A549 (cell line): ENCODE results near the gene EFNA5. TPM values are rescaled to one million over a fixed set of nuclear protein-coding genes. Genes with fewer than 3 reads are reported as not detected.

Experiments used
- ATAC-seq, 2 experiments: fragments of 200-7000 bp in 1 of 2; fragments of >200 bp in 1 of 2; cut with Nextera tagmentation in 1 of 2; cut with Tn5 transposase in 1 of 2; 3 replicates each; pipeline versions ENCODE4 v1.8.0 to v1.9.1; 2018 to 2020; ENCODE audit warnings: mild to moderate bottlenecking in 1 of 2, moderate library complexity in 1 of 2
- CTCF ChIA-PET: fragments of 300-600 bp; sonication (Branson Sonifier 250); formaldehyde crosslinking; extraction: SDS; loops from one replicate; lab custom pipeline; 2021; ENCODE audit warnings: antibody characterized with exemption, inconsistent platforms; lab: Yijun Ruan, JAX
- POLR2A ChIA-PET: fragments of 350-600 bp; formaldehyde crosslinking; extraction: SDS; loops from one replicate; lab custom pipeline; 2021; ENCODE audit warnings: antibody characterized with exemption, inconsistent platforms; lab: Yijun Ruan, JAX
- DNase-seq, 2 experiments: peaks; one replicate each; pipeline versions ENCODE4 v3.0.0 to v3.0.0-alpha.2; 2011 to 2016; ENCODE audit warnings: low read depth in 1 of 2, low spot score in 1 of 2
- FAIRE-seq: peaks from 2 replicates; lab custom pipeline; 2011; peaks lifted over from hg19 to GRCh38; lab: Jason Lieb, UNC
- H3K27ac ChIP-seq, 2 experiments: fragments of >200 bp; sonication (Bioruptor Twin); formaldehyde crosslinking; 3 replicates each; pipeline ENCODE4 v1.5.1; 2016 to 2017
- H3K4me1 ChIP-seq: fragments of >200 bp; sonication (Bioruptor Twin); formaldehyde crosslinking; 3 replicates; pipeline ENCODE4 v1.6.1; 2016
- H3K4me2 ChIP-seq: fragments of >200 bp; sonication (Bioruptor Twin); formaldehyde crosslinking; 3 replicates; pipeline ENCODE4 v1.6.1; 2016
- H3K4me3 ChIP-seq: fragments of >200 bp; sonication (Bioruptor Twin); formaldehyde crosslinking; 3 replicates; pipeline ENCODE4 v1.5.1; 2016
- H3K9me3 ChIP-seq: fragments of >200 bp; sonication (Bioruptor Twin); formaldehyde crosslinking; 3 replicates; pipeline ENCODE4 v1.6.1; 2016
- BHLHE40 ChIP-seq: IDR thresholded peaks from 2 replicates; pipeline ENCODE4 v1.6.1; 2012; ENCODE audit warnings: low read depth, low read length, inconsistent platforms
- ESRRA ChIP-seq: fragments of 150-350 bp; IDR thresholded peaks from 2 replicates; pipeline ENCODE4 v1.6.1; 2014; ENCODE audit warnings: mild to moderate bottlenecking, low read length, borderline replicate concordance
- FOXS1 ChIP-seq: fragments of 250-450 bp; sonication (Bioruptor Pico); IDR thresholded peaks from 2 replicates; pipeline ENCODE4 v1.5.0; 2020; ENCODE audit warnings: mild to moderate bottlenecking, moderate library complexity
- HEYL ChIP-seq: fragments of 250-450 bp; sonication (Bioruptor Pico); IDR thresholded peaks from 2 replicates; pipeline ENCODE4 v1.8.0; 2021; ENCODE audit warnings: mild to moderate bottlenecking, moderate library complexity
- HOXB13 ChIP-seq: fragments of 250-450 bp; sonication (Bioruptor Pico); IDR thresholded peaks from 2 replicates; pipeline ENCODE4 v1.5.0; 2020; ENCODE audit warnings: low read depth, mild to moderate bottlenecking, moderate library complexity
- HOXB5 ChIP-seq: fragments of 250-450 bp; sonication (Bioruptor Pico); IDR thresholded peaks from 2 replicates; pipeline ENCODE4 v1.5.0; 2020; ENCODE audit warnings: mild to moderate bottlenecking, moderate library complexity
- JUN ChIP-seq, 2 experiments: fragments of >200 bp; sonication (Bioruptor Twin); formaldehyde crosslinking; IDR thresholded peaks; 2 replicates in 1 of 2; 3 replicates in 1 of 2; pipeline ENCODE4 v1.6.1; 2016 to 2017
- MAZ ChIP-seq: fragments of 150-350 bp; IDR thresholded peaks from 2 replicates; pipeline ENCODE4 v1.6.1; 2014; ENCODE audit warnings: antibody characterized with exemption, low read depth, low read length, borderline replicate concordance
- NPAS2 ChIP-seq: fragments of 250-450 bp; sonication (Bioruptor Pico); IDR thresholded peaks from 2 replicates; pipeline ENCODE4 v1.8.0; 2022; ENCODE audit warnings: mild to moderate bottlenecking, moderate library complexity, borderline replicate concordance
- NR3C1 ChIP-seq: fragments of >200 bp; sonication (Bioruptor Twin); formaldehyde crosslinking; IDR thresholded peaks from 3 replicates; pipeline ENCODE4 v1.6.1; 2017
- POLR2AphosphoS2 ChIP-seq: conservative IDR thresholded peaks from 2 replicates; pipeline ENCODE4 v1.6.1; 2012; ENCODE audit warnings: low read length, improper control_type of control experiment, inconsistent platforms
- RAD21 ChIP-seq, 2 experiments: fragments of >200 bp in 1 of 2; sonication (Bioruptor Twin) in 1 of 2; formaldehyde crosslinking in 1 of 2; IDR thresholded peaks in 1 of 2; conservative IDR thresholded peaks in 1 of 2; 2 replicates in 1 of 2; 3 replicates in 1 of 2; pipeline ENCODE4 v1.6.1; 2012 to 2018; ENCODE audit warnings: inconsistent platforms in 1 of 2
- RFX5 ChIP-seq: fragments of 450-650 bp; IDR thresholded peaks from 2 replicates; pipeline ENCODE4 v1.7.1; 2014; ENCODE audit warnings: antibody characterized with exemption, mild to moderate bottlenecking, moderate library complexity
- TFCP2L1 ChIP-seq: fragments of 250-450 bp; sonication (Bioruptor Pico); IDR thresholded peaks from 2 replicates; pipeline ENCODE4 v1.5.0; 2021; ENCODE audit warnings: mild to moderate bottlenecking
- ZC3H11A ChIP-seq: fragments of 450-650 bp; IDR thresholded peaks from 2 replicates; pipeline ENCODE4 v1.6.1; 2014; ENCODE audit warnings: antibody characterized with exemption, mild to moderate bottlenecking
- ZSCAN20 ChIP-seq: fragments of 250-450 bp; sonication (Bioruptor Pico); IDR thresholded peaks from 2 replicates; pipeline ENCODE4 v1.8.0; 2022; ENCODE audit warnings: mild to moderate bottlenecking, moderate library complexity
- WGBS: methylation state at CpG from one replicate; pipeline ENCODE4 v1.1.6; 2017; ENCODE audit errors: missing lambda C conversion rate; 5-methylcytosine and 5-hydroxymethylcytosine counted together
- polyA plus RNA-seq, 4 experiments: library from polyadenylated mRNA; depleted of rRNA in 3 of 4; stranded (reverse); fragments of >200 nt; fragmentation: RNase III in 1 of 4; extraction: RNeasy Plus Mini Kit Qiagen cat#74134 plus additional on column Dnase treatment in 1 of 4; gene quantifications; 2 replicates in 3 of 4; 3 replicates in 1 of 4; pipeline ENCODE4 v1.2.3, GENCODE V29; 2011 to 2017
- TF ChIP-seq, protein P1 (sequence below): fragments of >200 bp; sonication (Bioruptor Twin); formaldehyde crosslinking; IDR thresholded peaks from 3 replicates; pipeline ENCODE4 v1.5.1; 2016
- TF ChIP-seq, protein P2 (sequence below): fragments of 250-450 bp; sonication (Bioruptor Pico); IDR thresholded peaks from 2 replicates; pipeline ENCODE4 v1.5.0; 2021; ENCODE audit warnings: mild to moderate bottlenecking, moderate library complexity, borderline replicate concordance
- TF ChIP-seq, protein P3 (sequence below): IDR thresholded peaks from 2 replicates; pipeline ENCODE4 v1.6.1; 2012
- TF ChIP-seq, protein P4 (sequence below): fragments of >200 bp; sonication (Bioruptor Twin); formaldehyde crosslinking; IDR thresholded peaks from 3 replicates; pipeline ENCODE4 v1.6.1; 2016

Gene EFNA5
- polyA plus RNA-seq, 2 of the 4 experiments (the other 2 are of a cell fraction): 8.5 to 20.7 TPM

DNA sequence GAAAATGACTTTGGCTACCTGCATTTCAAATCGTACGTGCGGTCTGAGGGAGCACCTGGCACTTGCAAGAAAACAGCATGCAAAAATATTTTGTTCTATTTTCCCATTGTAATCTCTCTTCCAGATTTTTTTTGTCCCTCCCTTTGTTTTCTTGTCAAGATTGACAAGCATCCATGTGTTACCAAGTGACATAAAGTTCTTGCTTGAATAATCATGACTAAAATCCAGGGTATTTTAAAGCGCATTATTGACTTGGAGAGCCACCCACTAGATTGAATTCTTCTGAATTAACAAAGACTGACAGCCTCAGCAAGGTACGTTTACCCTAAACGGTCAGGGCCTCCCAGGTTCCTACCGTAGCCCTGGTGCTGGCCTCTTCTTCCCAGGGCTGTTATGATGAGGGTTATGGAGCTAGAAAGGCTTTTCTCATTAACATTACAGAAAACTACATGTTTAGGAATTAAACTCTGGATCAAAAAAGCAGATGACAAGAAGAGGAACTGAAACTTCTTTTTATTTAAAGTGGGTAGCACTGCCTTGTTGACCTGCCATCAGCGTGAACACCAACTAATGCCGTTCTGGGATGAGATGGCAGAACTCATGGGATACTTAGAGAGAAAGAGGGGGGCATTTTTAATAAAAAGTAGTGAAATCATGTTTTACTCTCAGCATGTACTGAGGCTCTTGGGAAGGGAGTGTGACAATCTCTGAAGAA is 297.0 kb downstream of the EFNA5 start:
- no peak for FAIRE-seq
- DNase-seq: no peak
- WGBS: 92% methylated on average over 9 of the region's 9 CpGs
- H3K4me3 ChIP-seq: no peak overlapping the region
- H3K9me3 ChIP-seq: no peaks in the 10 kb centered on the region
- TF ChIP-seq MAZ (no peak), POLR2AphosphoS2 (no peak), HOXB13 (CRISPR knock-in tag) (no peak), ZC3H11A (no peak), ZSCAN20 (CRISPR knock-in tag) (no peak), JUN (IDR thresholded peaks at IDR 0.05) (no peak), RFX5 (no peak), ESRRA (no peak), HOXB5 (CRISPR knock-in tag) (no peak), BHLHE40 (no peak), HEYL (CRISPR knock-in tag) (no peak), NR3C1 (no peak), TFCP2L1 (CRISPR knock-in tag) (no peak), FOXS1 (CRISPR knock-in tag) (no peak), NPAS2 (no peak), RAD21 (conservative IDR thresholded peaks at IDR 0.05 in 1 of 2, IDR thresholded peaks at IDR 0.05 in 1 of 2) (no peak)
- TF ChIP-seq, protein P1, sequence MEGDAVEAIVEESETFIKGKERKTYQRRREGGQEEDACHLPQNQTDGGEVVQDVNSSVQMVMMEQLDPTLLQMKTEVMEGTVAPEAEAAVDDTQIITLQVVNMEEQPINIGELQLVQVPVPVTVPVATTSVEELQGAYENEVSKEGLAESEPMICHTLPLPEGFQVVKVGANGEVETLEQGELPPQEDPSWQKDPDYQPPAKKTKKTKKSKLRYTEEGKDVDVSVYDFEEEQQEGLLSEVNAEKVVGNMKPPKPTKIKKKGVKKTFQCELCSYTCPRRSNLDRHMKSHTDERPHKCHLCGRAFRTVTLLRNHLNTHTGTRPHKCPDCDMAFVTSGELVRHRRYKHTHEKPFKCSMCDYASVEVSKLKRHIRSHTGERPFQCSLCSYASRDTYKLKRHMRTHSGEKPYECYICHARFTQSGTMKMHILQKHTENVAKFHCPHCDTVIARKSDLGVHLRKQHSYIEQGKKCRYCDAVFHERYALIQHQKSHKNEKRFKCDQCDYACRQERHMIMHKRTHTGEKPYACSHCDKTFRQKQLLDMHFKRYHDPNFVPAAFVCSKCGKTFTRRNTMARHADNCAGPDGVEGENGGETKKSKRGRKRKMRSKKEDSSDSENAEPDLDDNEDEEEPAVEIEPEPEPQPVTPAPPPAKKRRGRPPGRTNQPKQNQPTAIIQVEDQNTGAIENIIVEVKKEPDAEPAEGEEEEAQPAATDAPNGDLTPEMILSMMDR: no peak
- TF ChIP-seq, protein P2, sequence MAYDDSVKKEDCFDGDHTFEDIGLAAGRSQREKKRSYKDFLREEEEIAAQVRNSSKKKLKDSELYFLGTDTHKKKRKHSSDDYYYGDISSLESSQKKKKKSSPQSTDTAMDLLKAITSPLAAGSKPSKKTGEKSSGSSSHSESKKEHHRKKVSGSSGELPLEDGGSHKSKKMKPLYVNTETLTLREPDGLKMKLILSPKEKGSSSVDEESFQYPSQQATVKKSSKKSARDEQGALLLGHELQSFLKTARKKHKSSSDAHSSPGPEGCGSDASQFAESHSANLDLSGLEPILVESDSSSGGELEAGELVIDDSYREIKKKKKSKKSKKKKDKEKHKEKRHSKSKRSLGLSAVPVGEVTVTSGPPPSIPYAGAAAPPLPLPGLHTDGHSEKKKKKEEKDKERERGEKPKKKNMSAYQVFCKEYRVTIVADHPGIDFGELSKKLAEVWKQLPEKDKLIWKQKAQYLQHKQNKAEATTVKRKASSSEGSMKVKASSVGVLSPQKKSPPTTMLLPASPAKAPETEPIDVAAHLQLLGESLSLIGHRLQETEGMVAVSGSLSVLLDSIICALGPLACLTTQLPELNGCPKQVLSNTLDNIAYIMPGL (CRISPR knock-in tag): no peak
- TF ChIP-seq, protein P3, sequence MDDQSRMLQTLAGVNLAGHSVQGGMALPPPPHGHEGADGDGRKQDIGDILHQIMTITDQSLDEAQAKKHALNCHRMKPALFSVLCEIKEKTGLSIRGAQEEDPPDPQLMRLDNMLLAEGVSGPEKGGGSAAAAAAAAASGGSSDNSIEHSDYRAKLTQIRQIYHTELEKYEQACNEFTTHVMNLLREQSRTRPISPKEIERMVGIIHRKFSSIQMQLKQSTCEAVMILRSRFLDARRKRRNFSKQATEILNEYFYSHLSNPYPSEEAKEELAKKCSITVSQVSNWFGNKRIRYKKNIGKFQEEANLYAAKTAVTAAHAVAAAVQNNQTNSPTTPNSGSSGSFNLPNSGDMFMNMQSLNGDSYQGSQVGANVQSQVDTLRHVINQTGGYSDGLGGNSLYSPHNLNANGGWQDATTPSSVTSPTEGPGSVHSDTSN: no peak
- TF ChIP-seq, protein P4, sequence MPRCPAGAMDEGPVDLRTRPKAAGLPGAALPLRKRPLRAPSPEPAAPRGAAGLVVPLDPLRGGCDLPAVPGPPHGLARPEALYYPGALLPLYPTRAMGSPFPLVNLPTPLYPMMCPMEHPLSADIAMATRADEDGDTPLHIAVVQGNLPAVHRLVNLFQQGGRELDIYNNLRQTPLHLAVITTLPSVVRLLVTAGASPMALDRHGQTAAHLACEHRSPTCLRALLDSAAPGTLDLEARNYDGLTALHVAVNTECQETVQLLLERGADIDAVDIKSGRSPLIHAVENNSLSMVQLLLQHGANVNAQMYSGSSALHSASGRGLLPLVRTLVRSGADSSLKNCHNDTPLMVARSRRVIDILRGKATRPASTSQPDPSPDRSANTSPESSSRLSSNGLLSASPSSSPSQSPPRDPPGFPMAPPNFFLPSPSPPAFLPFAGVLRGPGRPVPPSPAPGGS: no peak
- peak overlapping the region in 1 of 2 experiments; percentile 35; a peak in 1 of 6 replicates for H3K27ac ChIP-seq
- H3K4me2 ChIP-seq: no peak overlapping the region
- ChIA-PET POLR2A (no interaction called here), CTCF (interaction anchor here (1.1 kb wide), 1 partner anchor 14 kb away, joined by 3 read pairs; no protein-coding TSS in a partner anchor)
- peaks cover 24% of the 10 kb centered on the region for H3K4me1 ChIP-seq
- no peak for ATAC-seq
